Measurements from ENCODE around the gene ECM2. TPM values are rescaled to one million over a fixed set of nuclear protein-coding genes. Genes with fewer than 3 reads are reported as not detected.

Gene ECM2
- total RNA-seq, 1 experiment from 2014 or later, result not detected

GRCh38 chr9:92488681-92489550 is 46.9 kb downstream of the ECM2 start:
- no peak overlapping the region for H3K4me2 ChIP-seq (ENCODE audit: insufficient read depth, insufficient read length, low read length)
- H3K27ac Mint-ChIP-seq, result no peak overlapping the region
- H3K23me2 ChIP-seq (ENCODE audit: insufficient read length, low read depth, low read length, poor library complexity, severe bottlenecking), result no peaks in the 10 kb centered on the region
- no peaks in the 10 kb centered on the region for H3K9me3 Mint-ChIP-seq
- H3K23ac ChIP-seq (ENCODE audit: insufficient read length, low read depth, low read length), result no peak overlapping the region
- no peak overlapping the region for H4K8ac ChIP-seq (replicated peaks; ENCODE audit: insufficient read length, low read depth, low read length)
- no peaks in the 10 kb centered on the region for H3K79me1 ChIP-seq (ENCODE audit: insufficient read depth, low read depth, low read length, poor library complexity, severe bottlenecking)
- no peak for DNase-seq
- no peak for TF ChIP-seq CTCF (conservative IDR thresholded peaks at IDR 0.05)
- H3K79me2 ChIP-seq (ENCODE audit: insufficient read depth, low read length), result no peaks in the 10 kb centered on the region
- no peak overlapping the region for H2AK5ac ChIP-seq (ENCODE audit: insufficient read length, low read length)
- no peak overlapping the region for H4K91ac ChIP-seq (ENCODE audit: insufficient read length, low read depth, low read length)
- H3K56ac ChIP-seq (ENCODE audit: insufficient read length, low read depth, low read length), result no peak overlapping the region
- H2BK120ac ChIP-seq (ENCODE audit: low read depth, low read length, poor library complexity, severe bottlenecking), result no peak overlapping the region
- H3K4me1 Mint-ChIP-seq, result no peaks in the 10 kb centered on the region; a peak in 1 of 4 replicates
- H3K9me3 ChIP-seq (ENCODE audit: control insufficient read depth, low read depth, low read length), result no peaks in the 10 kb centered on the region
- H3K14ac ChIP-seq (ENCODE audit: insufficient read depth, low read length), result no peak overlapping the region
- no peak overlapping the region for H2BK5ac ChIP-seq (ENCODE audit: insufficient read length, low read length)
- H2AFZ ChIP-seq (ENCODE audit: low read length), result no peak overlapping the region
- no peak overlapping the region for H2BK12ac ChIP-seq (ENCODE audit: insufficient read length, low read depth, low read length)
- H2BK15ac ChIP-seq (ENCODE audit: low read depth, low read length), result no peak overlapping the region
- H3K4ac ChIP-seq (ENCODE audit: low read depth, low read length), result no peak overlapping the region
- no peak overlapping the region for H3K9ac ChIP-seq (ENCODE audit: extremely low read depth, insufficient read length, low read length)
- no peak overlapping the region for H2BK20ac ChIP-seq (ENCODE audit: low read depth, low read length, poor library complexity, severe bottlenecking)
- no peaks in the 10 kb centered on the region for H3K36me3 Mint-ChIP-seq (ENCODE audit: insufficient read depth in 1 of 3, low read depth in 3 of 3)
- H3K27me3 Mint-ChIP-seq (ENCODE audit: low read depth), result no peaks in the 10 kb centered on the region
- H3K27ac ChIP-seq (ENCODE audit: insufficient read length, low read depth, low read length), result no peak overlapping the region
- H3T11ph ChIP-seq (ENCODE audit: low read length), result no peak overlapping the region
- H3K4me1 ChIP-seq (ENCODE audit: insufficient read depth, low read length), result no peaks in the 10 kb centered on the region; the same call in 1 of the 2 replicates
- H4K5ac ChIP-seq (ENCODE audit: insufficient read length, low read depth, low read length), result no peak overlapping the region
- no peak overlapping the region for H3K18ac ChIP-seq (ENCODE audit: insufficient read length, low read depth, low read length)
- H3K27me3 ChIP-seq (ENCODE audit: insufficient read depth, low read length), result no peaks in the 10 kb centered on the region
- no peaks in the 10 kb centered on the region for H4K20me1 ChIP-seq (ENCODE audit: control insufficient read depth, insufficient read depth, insufficient read length)
- H3K4me3 Mint-ChIP-seq, result no peak overlapping the region
- WGBS (ENCODE audit: extremely low coverage, insufficient read length, low lambda C conversion rate), result no CpG with 5 or more reads among the region's 4 CpGs
